Spleen (tissue), 11 donors: ENCODE measurements around the gene RAD9B. TPM values are rescaled to one million over a fixed set of nuclear protein-coding genes. Genes with fewer than 3 reads are reported as not detected.

Source experiments
- DNase-seq: peaks from one replicate; pipeline ENCODE4 v3.0.0-alpha.2; 2020
- H3K27ac ChIP-seq, 8 donors: fragments of 200-600 bp; sonication (generic) in 7 of 8; 1 replicate in 4 of 8; 2 replicates in 4 of 8; pipeline versions ENCODE4 v1.5.0 to v1.8.0; 2016 to 2021; ENCODE audit warnings: inconsistent platforms in 4 of 8, mild to moderate bottlenecking in 4 of 8, moderate library complexity in 1 of 8
- H3K27me3 ChIP-seq, 7 donors: fragments of 200-600 bp; sonication (generic) in 6 of 7; replicated peaks in 1 of 7; 1 replicate in 4 of 7; 2 replicates in 3 of 7; pipeline versions ENCODE4 v1.5.0 to v1.8.0; 2016 to 2021; ENCODE audit warnings: inconsistent platforms in 3 of 7, mild to moderate bottlenecking in 1 of 7
- H3K36me3 ChIP-seq, 6 donors: fragments of 200-600 bp; sonication (generic) in 5 of 6; 1 replicate in 4 of 6; 2 replicates in 2 of 6; pipeline versions ENCODE4 v1.5.0 to v1.8.0; 2016 to 2021; ENCODE audit warnings: inconsistent platforms in 2 of 6
- H3K4me1 ChIP-seq, 6 donors: fragments of 200-600 bp; sonication (generic) in 5 of 6; 1 replicate in 3 of 6; 2 replicates in 3 of 6; pipeline versions ENCODE4 v1.5.0 to v1.8.0; 2016 to 2021; ENCODE audit warnings: inconsistent platforms in 3 of 6
- H3K4me3 ChIP-seq, 8 donors: fragments of 200-600 bp; sonication (generic) in 7 of 8; 1 replicate in 4 of 8; 2 replicates in 4 of 8; pipeline versions ENCODE4 v1.5.0 to v1.8.0; 2016 to 2021; ENCODE audit warnings: inconsistent platforms in 4 of 8, mild to moderate bottlenecking in 4 of 8, moderate library complexity in 2 of 8
- H3K9me3 ChIP-seq, 8 donors: fragments of 200-600 bp; sonication (generic) in 7 of 8; 1 replicate in 4 of 8; 2 replicates in 4 of 8; pipeline versions ENCODE4 v1.5.0 to v1.8.0; 2016 to 2021; ENCODE audit warnings: inconsistent platforms in 4 of 8
- POLR2A ChIP-seq, 3 donors: fragments of 450-650 bp; IDR thresholded peaks; one replicate each; pipeline ENCODE4 v1.5.1; 2017; ENCODE audit warnings: antibody characterized with exemption in 3 of 3, mild to moderate bottlenecking in 1 of 3
- POLR2AphosphoS5 ChIP-seq, 3 donors: sonication (generic); formaldehyde crosslinking; IDR thresholded peaks; one replicate each; pipeline ENCODE4 v1.5.1; 2017; ENCODE audit warnings: antibody characterized with exemption in 3 of 3
- WGBS, 5 donors: extraction: QIAGEN DNeasy Blood & Tissue Kit in 3 of 5; methylation state at CpG; one replicate each; pipeline versions ENCODE4 v1.1.5 to v1.1.7; 2013 to 2018; 5-methylcytosine and 5-hydroxymethylcytosine counted together
- intact Hi-C: fragments of 100-400 bp; cut with DNase I; formaldehyde crosslinking; loops from one replicate; pipeline ENCODE4 v1.15.0; 2023; ENCODE audit warnings: low total_unique reads
- polyA plus RNA-seq, 3 donors: library from polyadenylated mRNA; stranded (reverse); fragments of 200-250 nt; gene quantifications; one replicate each; pipeline ENCODE4 v1.2.1, GENCODE V29; 2013
- small RNA-seq, 4 donors: library from RNA; depleted of rRNA; stranded (forward); fragments of <200 nt; gene quantifications; one replicate each; pipeline ENCODE3, GENCODE V24; 2016
- total RNA-seq, 7 donors: library from RNA; depleted of rRNA in 3 of 7; stranded (reverse); fragments of >200 nt in 3 of 7; fragmentation: NEBNext Ultra II Directional in 4 of 7; extraction: Animal tissue kit (Norgen Biotek cat#: 25700) in 4 of 7; gene quantifications; one replicate each; pipeline versions ENCODE4 v1.1.0 to v1.2.1, GENCODE V29; 2016 to 2021
- TF ChIP-seq, protein P1 (sequence below), 11 experiments: fragments of 200-600 bp in 7 of 11; fragments of 450-650 bp in 4 of 11; sonication (generic) in 4 of 11; IDR thresholded peaks in 8 of 11; conservative IDR thresholded peaks in 3 of 11; 1 replicate in 7 of 11; 2 replicates in 4 of 11; pipeline versions ENCODE4 v1.4.0 to v1.8.0; 2016 to 2021; ENCODE audit warnings: antibody characterized with exemption in 11 of 11, inconsistent platforms in 4 of 11, mild to moderate bottlenecking in 1 of 11
- donor health status: healthy with polysubstance abuse.
- donor health status: DM: no; HTN: no; CAD: no; lungs with moderate emphysema.
- donor health status: DM: no; HTN: no; CAD: no.
- donor health status: Bipolar disorder and iron deficiency.
- donor health status: healthy.
- donor health status: DM: no; HTN: no; CAD: no.
- donor health status: DM: yes; HTN: yes; CAD: no.

RAD9B gene
- total and polyA plus RNA-seq, 10 donors: 0.35 to 2.2 (median 1.2) TPM

GRCh38 chr12:110549716-110550115 lies 47.6 kb downstream of the RAD9B start:
- TF ChIP-seq, protein P1, sequence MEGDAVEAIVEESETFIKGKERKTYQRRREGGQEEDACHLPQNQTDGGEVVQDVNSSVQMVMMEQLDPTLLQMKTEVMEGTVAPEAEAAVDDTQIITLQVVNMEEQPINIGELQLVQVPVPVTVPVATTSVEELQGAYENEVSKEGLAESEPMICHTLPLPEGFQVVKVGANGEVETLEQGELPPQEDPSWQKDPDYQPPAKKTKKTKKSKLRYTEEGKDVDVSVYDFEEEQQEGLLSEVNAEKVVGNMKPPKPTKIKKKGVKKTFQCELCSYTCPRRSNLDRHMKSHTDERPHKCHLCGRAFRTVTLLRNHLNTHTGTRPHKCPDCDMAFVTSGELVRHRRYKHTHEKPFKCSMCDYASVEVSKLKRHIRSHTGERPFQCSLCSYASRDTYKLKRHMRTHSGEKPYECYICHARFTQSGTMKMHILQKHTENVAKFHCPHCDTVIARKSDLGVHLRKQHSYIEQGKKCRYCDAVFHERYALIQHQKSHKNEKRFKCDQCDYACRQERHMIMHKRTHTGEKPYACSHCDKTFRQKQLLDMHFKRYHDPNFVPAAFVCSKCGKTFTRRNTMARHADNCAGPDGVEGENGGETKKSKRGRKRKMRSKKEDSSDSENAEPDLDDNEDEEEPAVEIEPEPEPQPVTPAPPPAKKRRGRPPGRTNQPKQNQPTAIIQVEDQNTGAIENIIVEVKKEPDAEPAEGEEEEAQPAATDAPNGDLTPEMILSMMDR (IDR thresholded peaks at IDR 0.05 in 8 of 11, conservative IDR thresholded peaks at IDR 0.05 in 3 of 11): no peak
- no peak for TF ChIP-seq POLR2A (IDR thresholded peaks at IDR 0.05)
- no peak for TF ChIP-seq POLR2AphosphoS5 (IDR thresholded peaks at IDR 0.05)
- WGBS, 5 donors: 75 to 95% (median 87%) methylated on average over 2 of the region's 2 CpGs
- intact Hi-C loops: loop anchor here (5.0 kb wide), 1 partner anchor 48 kb away; no protein-coding TSS in a partner anchor

GRCh38 chr12:110550981-110551380 lies 48.9 kb downstream of the RAD9B start:
- DNase-seq: no peak
- H3K27ac ChIP-seq: no peak overlapping the region
- no peak for TF ChIP-seq POLR2A (IDR thresholded peaks at IDR 0.05)
- TF ChIP-seq POLR2AphosphoS5 (IDR thresholded peaks at IDR 0.05): no peak
- TF ChIP-seq, protein P1 (IDR thresholded peaks at IDR 0.05 in 8 of 11, conservative IDR thresholded peaks at IDR 0.05 in 3 of 11): no peak
- H3K36me3 ChIP-seq: peaks cover 0 to 46% (median 11%) of the 10 kb centered on the region in 6 donors
- H3K4me1 ChIP-seq: peaks cover 15 to 95% (median 31%) of the 10 kb centered on the region in 6 donors
- H3K27me3 ChIP-seq: no peaks in the 10 kb centered on the region
- no peaks in the 10 kb centered on the region for H3K9me3 ChIP-seq
- no peak overlapping the region for H3K4me3 ChIP-seq
- intact Hi-C loops: loop anchor here (5.0 kb wide), 1 partner anchor 46 kb away; no protein-coding TSS in a partner anchor
- 91 to 95% (median 91%) methylated on average over 4 of the region's 4 CpGs for WGBS, 5 donors

More at GRCh38 chr12:110549716-110550115, 47.6 kb downstream of the RAD9B start:
- Histone ChIP-seq H3K9me3 (no peaks in the 10 kb centered on the region), H3K27me3 (no peaks in the 10 kb centered on the region), H3K27ac (peak overlapping the region in 3 of 8 donors; percentile 6 to 42 (median 42)), H3K4me3 (no peak overlapping the region), H3K36me3 (peaks cover 0 to 59% (median 21%) of the 10 kb centered on the region in 6 donors), H3K4me1 (peaks cover 4 to 95% (median 28%) of the 10 kb centered on the region in 6 donors)
- no peak for DNase-seq

Small RNA genes within 50 kb of the gene (small RNA-seq; reads per million reads assigned to genes)
- gene RF00278: 0 reads per million in 4 donors

Other genes with a start within 250 kb of the RAD9B start
- gene ATP2A2, start 221.1 kb upstream of the RAD9B start, total RNA-seq: 100 to 1,000 TPM in 6 of 7 donors, 10 to 100 TPM in 1; 89.8 to 143 (median 118) TPM
- 10 to 100 TPM in 2 of 3 donors, 1 to 10 TPM in 1; 7.8 to 18.4 (median 12.3) TPM for gene ATP2A2, start 221.1 kb upstream of the RAD9B start, polyA plus RNA-seq
- gene ANAPC7, start 98.6 kb upstream of the RAD9B start, total RNA-seq: 10 to 100 TPM; 40.9 to 78.0 (median 53.9) TPM
- 10 to 100 TPM; 32.2 to 51.3 (median 42.4) TPM for gene ANAPC7, start 98.6 kb upstream of the RAD9B start, polyA plus RNA-seq
- 100 to 1,000 TPM; 301 to 568 (median 353) TPM for gene ARPC3, start 52.0 kb upstream of the RAD9B start, total RNA-seq
- gene ARPC3, start 52.0 kb upstream of the RAD9B start, polyA plus RNA-seq: 100 to 1,000 TPM; 614 to 762 (median 699) TPM
- gene GPN3, start 34.1 kb upstream of the RAD9B start, total RNA-seq: 10 to 100 TPM; 12.5 to 29.9 (median 19.8) TPM
- 10 to 100 TPM; 11.6 to 21.2 (median 18.7) TPM for gene GPN3, start 34.1 kb upstream of the RAD9B start, polyA plus RNA-seq
- gene FAM216A, start 33.5 kb upstream of the RAD9B start, total RNA-seq: 10 to 100 TPM in 2 of 7 donors, 1 to 10 TPM in 5; 6.9 to 19.4 (median 8.1) TPM
- 10 to 100 TPM; 10.1 to 17.5 (median 15.9) TPM for gene FAM216A, start 33.5 kb upstream of the RAD9B start, polyA plus RNA-seq
- 100 to 1,000 TPM in 4 of 7 donors, 10 to 100 TPM in 3; 77.9 to 131 (median 103) TPM for gene VPS29, start 220 bp upstream of the RAD9B start, total RNA-seq
- 100 to 1,000 TPM; 152 to 228 (median 193) TPM for gene VPS29, start 220 bp upstream of the RAD9B start, polyA plus RNA-seq
- gene PPTC7, start 81.0 kb downstream of the RAD9B start, total RNA-seq: 10 to 100 TPM; 20.1 to 27.3 (median 26.5) TPM
- gene PPTC7, start 81.0 kb downstream of the RAD9B start, polyA plus RNA-seq: 1 to 10 TPM; 7.5 to 9.9 (median 8.3) TPM
- 10 to 100 TPM; 14.8 to 30.8 (median 24.5) TPM for gene TCTN1, start 111.8 kb downstream of the RAD9B start, total RNA-seq
- 10 to 100 TPM in 2 of 3 donors, 1 to 10 TPM in 1; 8.4 to 21.0 (median 14.7) TPM for gene TCTN1, start 111.8 kb downstream of the RAD9B start, polyA plus RNA-seq
- 10 to 100 TPM; 46.9 to 71.3 (median 63.7) TPM for gene HVCN1, start 186.8 kb downstream of the RAD9B start, total RNA-seq
- gene HVCN1, start 186.8 kb downstream of the RAD9B start, polyA plus RNA-seq: 100 to 1,000 TPM in 2 of 3 donors, 10 to 100 TPM in 1; 76.5 to 114 (median 106) TPM
- 100 to 1,000 TPM; 108 to 173 (median 131) TPM for gene PPP1CC, start 240.6 kb downstream of the RAD9B start, total RNA-seq
- 100 to 1,000 TPM in 2 of 3 donors, 10 to 100 TPM in 1; 74.8 to 103 (median 100) TPM for gene PPP1CC, start 240.6 kb downstream of the RAD9B start, polyA plus RNA-seq